ENCODE results near the gene FRMD1.

Gene FRMD1

DNA sequence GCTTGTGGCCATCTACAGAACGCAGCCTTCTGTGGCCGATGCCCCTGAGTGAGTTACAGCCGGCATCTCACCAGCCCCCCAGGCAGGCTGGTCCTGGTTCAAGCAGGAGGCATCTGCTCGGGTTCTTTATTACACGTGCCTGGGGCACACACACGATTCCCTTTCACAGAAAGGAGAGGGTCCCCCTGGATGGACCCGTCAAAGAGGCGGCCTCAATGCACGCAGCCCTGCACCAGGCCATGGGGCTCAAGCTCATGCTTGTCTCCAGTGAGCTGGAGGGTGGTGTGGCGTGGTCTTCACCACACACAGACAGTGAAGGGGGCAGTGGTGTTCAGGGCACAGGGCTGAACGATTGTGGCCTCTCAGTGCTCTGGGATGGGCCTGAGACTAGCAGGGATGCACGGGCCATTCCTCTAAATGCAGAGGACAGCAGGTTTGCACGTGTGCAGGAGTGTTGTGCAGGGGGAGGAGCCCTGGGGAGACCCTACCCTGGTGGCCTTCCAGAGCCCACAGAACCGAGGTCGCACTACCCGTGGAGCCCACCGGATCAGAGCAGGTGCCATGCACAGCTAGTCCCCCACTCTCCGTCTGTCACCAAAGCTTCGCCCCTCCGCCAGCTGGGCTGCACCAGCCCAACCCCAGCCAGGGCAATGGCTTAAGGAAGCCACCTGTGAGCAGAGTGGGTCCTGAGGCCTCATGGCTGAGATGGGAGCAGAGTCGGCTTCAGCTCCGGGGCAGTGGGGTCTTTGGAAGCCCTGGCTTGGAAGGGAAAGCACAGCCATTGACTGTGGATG is 23.1 kb downstream of the FRMD1 start:
- no peak for DNase-seq (ENCODE audit: low read depth, low spot score)

DNA sequence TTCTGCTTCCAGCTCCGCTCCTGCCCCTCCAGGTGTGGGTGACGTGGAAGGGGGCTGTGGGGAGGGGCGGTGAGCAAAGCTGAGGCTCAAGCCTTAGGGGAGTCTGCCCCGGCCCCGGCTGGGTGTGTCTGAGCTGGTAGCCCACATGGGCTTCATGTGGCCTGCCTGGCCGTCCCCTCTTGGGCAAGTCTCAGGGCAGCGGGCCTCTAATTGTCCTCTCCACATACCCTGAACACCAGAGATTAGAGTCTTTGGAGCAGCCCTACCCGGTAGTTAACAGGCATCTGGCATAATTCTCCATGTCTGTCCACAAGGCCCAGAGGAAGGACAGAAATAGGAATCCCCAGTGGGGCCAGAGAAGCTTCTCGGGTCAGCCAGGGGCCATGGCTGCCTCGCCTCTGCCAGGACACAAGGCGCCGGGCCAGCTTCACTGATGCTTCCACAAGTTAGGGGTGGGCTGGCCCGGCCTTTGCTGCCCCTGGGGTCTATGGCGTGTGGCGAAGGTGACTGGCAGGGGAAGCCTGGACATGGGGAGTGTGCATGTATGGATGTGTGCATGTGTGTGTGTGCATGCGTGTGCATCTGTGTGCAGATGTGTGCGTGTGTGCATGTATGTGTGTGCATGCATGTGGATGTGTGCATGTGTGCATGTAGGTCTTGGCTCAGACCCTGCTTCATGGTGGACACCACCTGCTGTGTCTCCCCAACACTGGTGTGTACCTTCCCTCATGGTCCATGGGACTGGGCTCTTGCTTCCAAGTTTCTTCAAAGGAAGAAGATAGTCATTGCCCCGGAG is 24.0 kb downstream of the FRMD1 start:
- DNase-seq (ENCODE audit: low read depth, low spot score) = no peak

DNA sequence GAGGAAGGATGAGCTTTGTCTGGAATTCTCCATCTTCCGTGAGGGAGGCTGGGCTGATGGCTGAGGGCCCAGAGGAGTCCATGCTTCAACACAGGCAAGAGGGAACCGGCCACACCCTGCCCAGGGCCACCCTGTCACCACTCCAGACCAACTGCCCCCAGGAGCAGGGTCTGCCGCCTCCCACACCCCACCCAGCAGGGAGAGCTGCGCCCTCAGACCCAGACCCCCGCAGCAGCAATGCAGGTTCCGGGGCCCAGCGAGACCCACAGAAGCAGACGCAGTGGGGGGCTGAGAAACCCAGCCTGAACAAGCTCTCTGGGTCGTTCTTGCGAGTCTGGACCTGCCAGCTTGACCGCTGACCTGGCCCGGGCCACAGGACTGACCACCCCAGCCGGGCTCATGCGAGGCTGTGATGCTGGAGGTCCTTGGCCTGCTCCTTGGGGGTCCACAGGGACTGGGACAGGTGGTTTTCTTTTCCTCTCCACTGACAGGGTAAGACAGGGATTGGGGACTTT is 25.0 kb downstream of the FRMD1 start:
- no peak for DNase-seq (ENCODE audit: low read depth, low spot score)

GRCh38 chr6:168053086-168053956 is 25.7 kb downstream of the FRMD1 start:
- no peak for DNase-seq (ENCODE audit: low read depth, low spot score)

DNA sequence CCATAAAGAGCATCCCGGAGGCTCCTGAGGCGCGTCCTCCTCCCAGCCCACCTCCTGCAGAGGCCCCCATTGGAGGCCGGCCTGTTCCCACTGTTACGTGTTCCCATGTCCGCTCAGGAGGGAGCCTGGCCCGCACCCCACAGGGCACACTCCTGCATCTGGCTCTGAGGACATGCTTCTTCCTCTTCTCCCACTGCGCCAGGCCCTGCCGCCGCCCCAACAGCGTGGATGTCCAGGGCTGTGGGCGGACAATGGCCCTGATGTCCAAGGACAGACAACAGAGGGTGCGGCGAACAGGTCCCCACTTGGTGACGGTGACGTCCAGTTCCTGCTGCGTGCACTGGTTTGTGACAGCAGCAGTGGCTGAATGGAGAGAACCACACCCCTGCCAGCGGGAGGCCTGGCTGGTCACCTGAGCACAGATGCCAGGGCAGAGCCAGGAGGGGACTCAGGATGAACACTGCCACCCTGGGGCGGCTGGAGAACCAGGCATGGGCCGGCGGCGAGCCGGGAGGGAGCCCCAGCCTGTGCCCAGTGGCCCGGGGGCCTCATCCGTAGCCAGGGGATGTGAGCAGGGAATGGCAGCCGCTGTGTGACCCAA is 26.6 kb downstream of the FRMD1 start:
- DNase-seq (ENCODE audit: low read depth, low spot score) = no peak

GRCh38 chr6:168051648-168052047 is 27.4 kb downstream of the FRMD1 start:
- DNase-seq (ENCODE audit: low read depth, low spot score) = no peak

DNA sequence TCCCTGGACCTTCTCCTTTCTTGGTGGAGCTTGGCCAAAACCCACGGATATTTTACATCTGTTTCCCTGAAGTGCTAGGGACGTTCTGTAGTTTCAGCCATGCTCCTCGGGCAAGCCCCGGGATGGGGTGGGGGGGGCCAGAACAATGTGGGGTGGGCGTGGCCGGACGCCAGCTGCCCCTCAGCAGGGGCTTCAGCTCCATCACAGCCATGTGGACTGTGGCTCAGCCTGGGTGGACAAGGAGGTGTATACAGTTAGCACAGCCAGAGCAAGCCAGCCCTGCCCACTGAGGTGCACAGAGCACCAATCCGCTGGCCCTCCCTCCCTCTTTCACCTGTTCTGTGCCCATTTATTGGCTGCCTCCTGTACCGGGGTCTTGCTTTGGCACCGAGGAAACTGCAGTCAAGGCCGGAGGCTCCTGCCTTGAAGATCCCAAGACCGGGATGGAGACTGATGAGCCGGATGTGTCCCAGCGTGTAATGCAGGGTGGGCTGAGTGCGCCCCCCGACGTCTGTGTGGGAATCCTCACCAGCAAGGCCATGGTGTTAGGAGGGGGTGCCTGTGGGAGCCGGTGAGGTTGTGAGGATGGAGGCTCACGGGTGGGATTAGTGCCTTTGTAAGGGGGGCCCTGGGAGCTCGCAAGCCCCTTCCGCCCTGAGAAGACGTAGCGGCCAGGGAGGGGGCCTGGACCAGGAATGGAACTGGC is 28.0 kb downstream of the FRMD1 start:
- DNase-seq (ENCODE audit: low read depth, low spot score) = no peak

- no peak for DNase-seq (ENCODE audit: low read depth, low spot score)
Observed at GRCh38 chr6:168050225-168050880, 28.7 kb downstream of the FRMD1 start.

DNA sequence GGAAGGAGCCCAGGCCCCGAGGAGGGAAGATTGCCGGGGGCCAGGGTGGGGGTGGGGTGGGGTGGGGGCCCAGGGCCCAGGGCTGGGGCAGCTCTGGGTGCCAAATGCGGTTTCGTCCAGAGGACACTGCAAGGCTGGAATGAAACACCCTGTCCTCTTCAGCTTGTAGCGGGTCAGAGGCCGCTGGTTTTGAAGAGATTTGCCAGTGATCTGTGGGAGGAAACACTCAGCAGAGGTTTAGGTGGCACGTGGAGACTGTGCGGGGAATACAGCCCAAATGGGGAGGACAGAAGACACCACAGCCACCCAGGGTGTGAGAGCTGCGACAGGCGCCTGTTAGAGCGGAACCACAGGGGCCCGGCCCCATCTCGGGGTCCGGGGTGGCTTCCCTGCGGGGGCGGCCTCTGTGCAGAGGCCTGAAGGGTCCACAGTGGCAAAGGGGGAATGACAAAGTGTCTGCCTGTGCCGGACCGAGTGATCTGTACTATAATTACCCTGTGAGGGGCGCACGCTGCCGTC is 29.2 kb downstream of the FRMD1 start:
- no peak for DNase-seq (ENCODE audit: low read depth, low spot score)

DNA sequence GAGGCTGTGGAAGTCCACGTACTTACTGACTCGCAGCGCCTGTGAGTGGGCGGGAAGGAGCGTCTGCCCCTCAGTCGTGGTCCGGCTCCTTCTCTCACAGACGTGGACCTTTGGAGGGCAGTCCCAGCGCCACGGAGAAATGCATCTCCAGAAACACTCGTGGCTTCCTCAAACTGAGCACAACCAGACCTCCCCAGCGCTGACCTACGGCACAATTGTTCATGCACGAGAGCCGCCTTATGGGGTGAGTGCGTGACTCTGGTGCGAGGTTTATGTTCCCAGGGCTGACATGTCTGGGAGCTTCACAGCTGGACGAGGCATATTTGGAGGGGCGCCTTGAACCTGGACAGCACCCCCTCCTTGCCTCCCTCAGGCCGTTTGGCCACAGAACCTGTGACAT is 29.7 kb downstream of the FRMD1 start:
- no peak for DNase-seq (ENCODE audit: low read depth, low spot score)

DNA sequence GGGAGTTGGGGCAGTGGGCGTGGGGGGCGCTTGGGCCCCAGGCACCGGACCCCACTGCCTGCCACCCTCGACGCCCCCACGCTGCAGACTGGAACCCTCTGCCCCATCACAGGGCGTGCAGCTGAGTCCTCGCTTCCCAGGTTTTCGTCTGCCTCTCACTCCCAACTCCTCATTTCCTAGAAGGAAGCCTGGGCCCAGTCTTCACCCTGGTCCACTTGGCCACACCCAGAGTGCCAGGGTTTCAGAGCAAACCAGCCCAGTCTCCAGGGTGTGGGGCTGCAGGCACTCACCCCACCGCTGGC is 30.3 kb downstream of the FRMD1 start:
- no peak for DNase-seq (ENCODE audit: low read depth, low spot score)

DNA sequence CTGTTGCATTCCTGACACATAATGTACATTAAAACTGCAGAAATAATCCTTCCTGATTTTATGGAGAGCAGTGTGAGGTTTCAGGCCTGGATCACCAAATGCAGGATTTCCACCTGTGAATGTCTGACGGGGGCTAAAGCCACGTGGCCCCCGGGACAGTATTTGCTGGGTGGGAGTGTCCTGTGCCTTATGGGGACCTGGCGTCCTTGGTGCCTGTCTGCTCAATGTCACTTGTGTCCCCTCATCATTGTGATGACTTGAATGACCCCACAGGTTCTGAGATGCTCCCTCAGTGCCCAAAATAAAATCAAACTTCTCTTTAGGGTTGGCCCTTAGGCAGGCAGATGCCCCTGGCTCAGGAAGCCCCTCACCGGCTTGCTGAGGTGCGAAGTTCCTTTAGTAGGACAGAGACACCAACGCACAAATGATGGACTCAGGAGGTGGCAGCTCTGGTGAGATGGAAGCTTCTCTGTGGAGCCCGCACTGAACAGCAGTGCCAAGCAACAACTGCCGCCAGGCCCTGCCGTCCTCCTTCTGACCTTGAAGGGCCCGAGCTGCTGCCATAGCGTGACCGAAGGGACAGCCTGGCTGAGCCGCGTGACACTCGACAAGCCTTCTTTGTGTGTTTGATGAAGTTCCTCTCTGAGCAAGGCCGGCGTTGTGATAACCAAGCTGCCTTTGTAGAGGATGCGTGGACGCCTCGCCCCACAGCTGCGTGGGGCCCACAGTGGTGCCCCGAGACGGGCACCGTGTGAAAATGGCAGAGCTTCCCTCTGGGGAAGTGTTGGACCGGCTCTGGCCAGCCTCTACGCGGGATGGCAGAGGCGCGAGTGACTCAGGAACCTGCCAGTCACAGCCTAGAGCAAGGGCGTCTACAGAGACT is 30.9 kb downstream of the FRMD1 start:
- DNase-seq (ENCODE audit: low read depth, low spot score) = no peak

- DNase-seq (ENCODE audit: low read depth, low spot score) = no peak
Observed at GRCh38 chr6:168046696-168047095, 32.3 kb downstream of the FRMD1 start.

GRCh38 chr6:168045706-168046620 is 33.0 kb downstream of the FRMD1 start:
- DNase-seq (ENCODE audit: low read depth, low spot score) = no peak

DNA sequence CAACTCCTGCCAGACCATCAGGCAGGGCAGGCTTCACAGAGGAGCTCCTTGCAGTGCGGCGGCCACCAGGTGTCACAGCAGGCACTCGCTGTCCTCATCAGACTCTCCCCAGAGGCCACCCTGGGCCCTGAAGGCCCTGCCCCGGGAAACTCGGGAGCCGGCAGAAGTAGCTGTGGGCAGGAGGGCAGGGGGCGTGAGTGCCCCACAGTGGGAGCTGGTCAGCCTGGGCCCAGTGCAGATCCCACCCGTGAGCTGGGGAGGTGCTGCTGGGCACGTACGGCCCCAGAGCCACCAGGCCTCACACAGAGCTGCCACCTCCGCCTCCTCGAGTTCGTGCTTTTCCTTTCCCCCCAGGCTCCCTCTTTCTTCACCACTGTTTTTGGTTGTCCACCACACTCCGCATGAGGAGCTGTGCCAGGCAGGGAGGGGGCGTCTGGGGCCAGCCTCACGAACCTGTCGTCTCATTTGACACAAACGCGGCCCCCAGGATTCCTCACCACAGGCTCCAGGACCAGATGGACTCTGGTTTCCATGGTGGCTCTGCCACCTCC is 33.8 kb downstream of the FRMD1 start:
- no peak for DNase-seq (ENCODE audit: low read depth, low spot score)

- no peak for DNase-seq (ENCODE audit: low read depth, low spot score)
Observed at GRCh38 chr6:168044521-168045130, 34.4 kb downstream of the FRMD1 start.

DNA sequence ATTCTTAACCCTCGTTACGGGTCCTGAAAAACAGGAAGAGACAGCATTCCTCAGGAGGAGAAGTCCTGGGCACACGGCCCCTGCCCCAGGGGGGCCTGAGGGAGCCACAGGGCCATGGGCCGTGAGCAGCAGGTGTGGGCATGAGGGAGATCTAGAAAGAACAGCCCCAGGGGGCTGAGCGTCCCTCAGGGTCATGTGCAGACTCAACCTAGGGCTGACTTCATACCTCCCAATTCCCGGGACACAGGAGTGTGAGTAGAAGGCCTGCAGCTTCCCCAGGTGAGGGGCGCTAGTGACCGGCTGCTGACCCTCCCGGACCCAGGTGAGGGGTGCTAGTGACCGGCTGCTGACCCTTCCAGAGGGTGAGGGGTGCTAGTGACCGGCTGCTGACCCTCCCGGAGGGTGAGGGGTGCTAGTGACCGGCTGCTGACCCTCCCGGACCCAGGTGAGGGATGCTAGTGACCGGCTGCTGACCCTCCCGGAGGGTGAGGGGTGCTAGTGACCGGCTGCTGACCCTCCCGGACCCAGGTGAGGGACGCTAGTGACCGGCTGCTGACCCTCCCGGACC is 35.1 kb downstream of the FRMD1 start:
- DNase-seq (ENCODE audit: low read depth, low spot score) = no peak

Data from iPS DF 19.7 (cell line).